Measurements from ENCODE around the gene OPTC. TPM values are rescaled to one million over a fixed set of nuclear protein-coding genes. Genes with fewer than 3 reads are reported as not detected.

Gene OPTC
- total RNA-seq, 3 donors from 2014 or later (not counting 1 experiment from before 2014, with no cell fraction given), result not detected

DNA sequence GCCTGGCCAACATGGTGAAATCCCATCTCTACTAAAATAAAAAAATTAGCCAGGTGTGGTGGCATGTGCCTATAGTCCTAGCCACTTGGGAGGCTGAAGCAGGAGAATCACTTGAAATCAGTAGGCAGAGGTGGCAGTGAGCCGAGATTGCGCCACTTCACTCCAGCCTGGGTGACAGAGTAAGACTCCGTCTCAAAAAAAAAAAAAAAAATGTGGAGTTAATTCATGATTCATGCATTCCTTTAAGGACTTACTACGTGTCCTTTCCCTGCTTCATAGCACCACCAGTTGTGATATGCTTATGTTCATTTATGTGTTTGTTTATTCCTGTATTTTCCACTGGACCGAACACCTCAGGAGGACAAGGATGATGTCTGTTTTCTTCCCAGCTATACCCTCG is 31.1 kb upstream of the OPTC start:
- no peaks in the 10 kb centered on the region for H3K27me3 ChIP-seq (ENCODE audit: control insufficient read depth, insufficient read depth, low read length)
- Mint-ChIP-seq H3K4me3 (no peak overlapping the region), H3K4me1 (no peaks in the 10 kb centered on the region), H3K36me3 (no peaks in the 10 kb centered on the region), H3K27ac (no peak overlapping the region), H3K27me3 (ENCODE audit: low read depth in 2 of 2) (peaks cover 28 to 66% of the 10 kb centered on the region in 2 donors), H3K9me3 (no peaks in the 10 kb centered on the region)
- no peaks in the 10 kb centered on the region for H3K9me3 ChIP-seq (ENCODE audit: control insufficient read depth, insufficient read depth, low read length)
- H3K36me3 ChIP-seq (ENCODE audit: control insufficient read depth, insufficient read depth, low read length), result no peaks in the 10 kb centered on the region
- H3K4me3 ChIP-seq (ENCODE audit: low read length), result no peak overlapping the region
- H3K27ac ChIP-seq (ENCODE audit: low read length), result no peak overlapping the region
- TF ChIP-seq, protein P1, sequence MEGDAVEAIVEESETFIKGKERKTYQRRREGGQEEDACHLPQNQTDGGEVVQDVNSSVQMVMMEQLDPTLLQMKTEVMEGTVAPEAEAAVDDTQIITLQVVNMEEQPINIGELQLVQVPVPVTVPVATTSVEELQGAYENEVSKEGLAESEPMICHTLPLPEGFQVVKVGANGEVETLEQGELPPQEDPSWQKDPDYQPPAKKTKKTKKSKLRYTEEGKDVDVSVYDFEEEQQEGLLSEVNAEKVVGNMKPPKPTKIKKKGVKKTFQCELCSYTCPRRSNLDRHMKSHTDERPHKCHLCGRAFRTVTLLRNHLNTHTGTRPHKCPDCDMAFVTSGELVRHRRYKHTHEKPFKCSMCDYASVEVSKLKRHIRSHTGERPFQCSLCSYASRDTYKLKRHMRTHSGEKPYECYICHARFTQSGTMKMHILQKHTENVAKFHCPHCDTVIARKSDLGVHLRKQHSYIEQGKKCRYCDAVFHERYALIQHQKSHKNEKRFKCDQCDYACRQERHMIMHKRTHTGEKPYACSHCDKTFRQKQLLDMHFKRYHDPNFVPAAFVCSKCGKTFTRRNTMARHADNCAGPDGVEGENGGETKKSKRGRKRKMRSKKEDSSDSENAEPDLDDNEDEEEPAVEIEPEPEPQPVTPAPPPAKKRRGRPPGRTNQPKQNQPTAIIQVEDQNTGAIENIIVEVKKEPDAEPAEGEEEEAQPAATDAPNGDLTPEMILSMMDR (IDR thresholded peaks at IDR 0.05), result no peak
- 95% methylated on average over 2 of the region's 6 CpGs for WGBS (ENCODE audit: insufficient coverage)
- intact Hi-C loops (cut with micrococcal nuclease), result no loop called here
- ATAC-seq (no peak), DNase-seq (no peak)
- H3K4me1 ChIP-seq (ENCODE audit: control insufficient read depth, insufficient read depth, low read length), result no peaks in the 10 kb centered on the region

DNA sequence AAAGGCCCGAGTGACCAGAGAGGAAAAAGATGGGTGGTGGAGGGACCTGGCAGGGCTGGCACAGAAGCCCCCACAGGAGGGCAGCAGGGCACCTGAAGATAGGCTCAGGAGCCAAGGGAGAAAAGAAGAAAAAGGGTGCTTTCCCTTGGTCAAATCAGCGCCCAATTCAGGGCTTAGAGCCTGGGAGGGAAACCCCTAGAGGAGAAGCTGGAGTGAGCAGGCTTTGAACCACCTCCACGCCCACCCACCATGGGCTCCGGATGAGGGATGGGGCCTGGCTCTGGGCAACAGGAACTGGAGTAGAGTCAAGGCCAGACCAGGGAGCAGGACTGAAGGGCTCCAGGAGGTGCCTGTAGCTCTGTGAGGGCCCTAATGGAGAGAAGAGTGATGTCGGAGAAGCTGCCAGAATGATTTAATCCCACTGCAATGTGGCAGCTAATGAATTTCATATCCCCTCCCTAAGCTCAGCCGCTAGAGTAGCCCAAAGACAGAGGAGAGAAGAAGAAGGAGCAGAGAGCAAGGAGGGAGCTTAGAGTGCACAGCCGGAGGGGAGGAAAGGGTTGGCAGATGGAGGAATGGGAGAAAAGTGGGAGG is 30.4 kb upstream of the OPTC start:
- 80% methylated on average over 6 of the region's 7 CpGs for WGBS (ENCODE audit: insufficient coverage)
- H3K27ac Mint-ChIP-seq, result no peak overlapping the region
- H3K36me3 Mint-ChIP-seq, result no peaks in the 10 kb centered on the region
- Histone ChIP-seq H3K36me3 (ENCODE audit: control insufficient read depth, insufficient read depth, low read length) (no peaks in the 10 kb centered on the region), H3K27ac (ENCODE audit: low read length) (no peak overlapping the region), H3K4me1 (ENCODE audit: control insufficient read depth, insufficient read depth, low read length) (no peaks in the 10 kb centered on the region), H3K4me3 (ENCODE audit: low read length) (no peak overlapping the region), H3K27me3 (ENCODE audit: control insufficient read depth, insufficient read depth, low read length) (no peaks in the 10 kb centered on the region), H3K9me3 (ENCODE audit: control insufficient read depth, insufficient read depth, low read length) (no peaks in the 10 kb centered on the region)
- H3K4me3 Mint-ChIP-seq, result no peak overlapping the region
- peaks cover 30 to 60% of the 10 kb centered on the region in 2 donors for H3K27me3 Mint-ChIP-seq (ENCODE audit: low read depth in 2 of 2)
- ATAC-seq, result no peak
- H3K4me1 Mint-ChIP-seq, result no peaks in the 10 kb centered on the region
- DNase-seq, result no peak
- no peaks in the 10 kb centered on the region for H3K9me3 Mint-ChIP-seq
- intact Hi-C loops (cut with micrococcal nuclease), result no loop called here
- TF ChIP-seq, protein P1 (IDR thresholded peaks at IDR 0.05), result no peak

DNA sequence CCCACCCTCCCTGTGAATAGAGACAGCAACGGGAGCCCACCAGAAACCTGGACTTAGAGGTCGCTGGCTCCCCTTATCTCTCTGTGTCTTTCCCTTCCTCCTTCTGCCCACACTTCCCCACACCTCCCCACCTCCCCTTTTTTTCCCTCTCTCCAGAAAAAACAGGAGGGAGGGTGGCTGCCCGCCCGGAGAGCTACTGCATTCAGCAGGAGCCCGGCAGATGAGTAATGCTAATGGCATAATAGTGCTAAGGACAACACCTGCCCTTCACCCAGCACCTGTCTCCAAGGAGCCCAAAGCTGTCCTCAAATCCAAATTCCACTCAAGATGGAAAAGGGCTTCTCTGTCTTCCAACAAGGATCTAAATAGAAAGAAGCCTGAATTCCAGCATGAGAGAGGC is 29.7 kb upstream of the OPTC start:
- no peak overlapping the region for H3K27ac Mint-ChIP-seq
- ATAC-seq (no peak), DNase-seq (no peak)
- peaks cover 28 to 54% of the 10 kb centered on the region in 2 donors for H3K27me3 Mint-ChIP-seq (ENCODE audit: low read depth in 2 of 2)
- Histone ChIP-seq H3K4me3 (ENCODE audit: low read length) (no peak overlapping the region), H3K27me3 (ENCODE audit: control insufficient read depth, insufficient read depth, low read length) (no peaks in the 10 kb centered on the region), H3K36me3 (ENCODE audit: control insufficient read depth, insufficient read depth, low read length) (no peaks in the 10 kb centered on the region), H3K9me3 (ENCODE audit: control insufficient read depth, insufficient read depth, low read length) (no peaks in the 10 kb centered on the region), H3K4me1 (ENCODE audit: control insufficient read depth, insufficient read depth, low read length) (no peaks in the 10 kb centered on the region), H3K27ac (ENCODE audit: low read length) (no peak overlapping the region)
- no peak overlapping the region for H3K4me3 Mint-ChIP-seq
- no peaks in the 10 kb centered on the region for H3K9me3 Mint-ChIP-seq
- intact Hi-C loops (cut with micrococcal nuclease), result no loop called here
- no peaks in the 10 kb centered on the region for H3K36me3 Mint-ChIP-seq
- H3K4me1 Mint-ChIP-seq, result no peaks in the 10 kb centered on the region
- 66% methylated on average over 3 of the region's 5 CpGs for WGBS (ENCODE audit: insufficient coverage)
- TF ChIP-seq, protein P1 (IDR thresholded peaks at IDR 0.05), result no peak

DNA sequence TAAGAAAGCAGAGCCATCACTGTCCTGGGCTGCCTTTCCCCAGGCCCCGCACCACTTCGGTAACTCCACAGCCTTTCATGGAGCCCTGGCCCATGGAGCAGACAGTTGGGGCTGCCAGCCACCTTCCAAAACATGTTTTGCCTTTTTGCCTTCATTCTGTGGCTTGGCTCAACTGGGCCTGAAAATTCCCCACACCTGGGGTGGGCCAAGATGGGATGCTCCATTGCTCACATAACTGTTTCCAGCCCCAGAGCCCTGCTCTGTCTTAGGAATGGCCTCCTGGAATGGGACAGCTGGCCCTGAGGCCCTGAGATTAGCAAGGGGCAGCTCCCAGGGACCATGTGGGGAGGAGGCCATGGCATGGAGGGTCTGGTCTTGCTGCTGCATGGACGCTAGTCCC is 29.2 kb upstream of the OPTC start:
- Histone ChIP-seq H3K27me3 (ENCODE audit: control insufficient read depth, insufficient read depth, low read length) (no peaks in the 10 kb centered on the region), H3K27ac (ENCODE audit: low read length) (no peak overlapping the region), H3K36me3 (ENCODE audit: control insufficient read depth, insufficient read depth, low read length) (no peaks in the 10 kb centered on the region), H3K4me1 (ENCODE audit: control insufficient read depth, insufficient read depth, low read length) (no peaks in the 10 kb centered on the region), H3K4me3 (ENCODE audit: low read length) (no peak overlapping the region), H3K9me3 (ENCODE audit: control insufficient read depth, insufficient read depth, low read length) (no peaks in the 10 kb centered on the region)
- Mint-ChIP-seq H3K27ac (no peak overlapping the region), H3K36me3 (no peaks in the 10 kb centered on the region), H3K27me3 (ENCODE audit: low read depth in 2 of 2) (peaks cover 28 to 49% of the 10 kb centered on the region in 2 donors), H3K9me3 (no peaks in the 10 kb centered on the region), H3K4me3 (no peak overlapping the region), H3K4me1 (no peaks in the 10 kb centered on the region)
- no peak for DNase-seq
- TF ChIP-seq, protein P1 (IDR thresholded peaks at IDR 0.05), result no peak
- WGBS (ENCODE audit: insufficient coverage), result 81% methylated on average over 3 of the region's 3 CpGs
- ATAC-seq, result no peak
- intact Hi-C loops (cut with micrococcal nuclease), result no loop called here
